Smooth muscle cell (in vitro differentiated cells): ENCODE data around the gene EIF2A. TPM values are rescaled to one million over a fixed set of nuclear protein-coding genes. Genes with fewer than 3 reads are reported as not detected.
"Not testable (repeated sequence)": the region's sequence is repeated elsewhere in the genome, so short reads cannot be mapped to it uniquely, and the experiment has no call there.

Experiments used
- DNase-seq: peaks from one replicate; lab custom pipeline; 2025; ENCODE audit not compliant: unreplicated experiment; lab: John Stamatoyannopoulos, UW
- H2AFZ ChIP-seq: fragments of 200-600 bp; sonication (generic); 2 replicates; pipeline ENCODE4 v1.6.0; 2016; ENCODE audit warnings: antibody characterized with exemption, low read depth, mild to moderate bottlenecking
- H3F3A ChIP-seq: fragments of 200-600 bp; sonication (generic); 2 replicates; pipeline ENCODE4 v1.6.0; 2017; ENCODE audit warnings: antibody characterized with exemption, low read depth
- H3K27ac ChIP-seq: fragments of 200-600 bp; sonication (generic); 2 replicates; pipeline ENCODE4 v1.5.1; 2016; ENCODE audit warnings: low read depth, mild to moderate bottlenecking
- H3K27me3 ChIP-seq: fragments of 200-600 bp; sonication (generic); 2 replicates; pipeline ENCODE4 v1.6.1; 2016; ENCODE audit warnings: low read depth, mild to moderate bottlenecking
- H3K36me3 ChIP-seq: fragments of 200-600 bp; sonication (generic); 2 replicates; pipeline ENCODE4 v1.5.1; 2016; ENCODE audit warnings: low read depth
- H3K4me1 ChIP-seq: fragments of 200-600 bp; sonication (generic); 2 replicates; pipeline ENCODE4 v1.5.1; 2016; ENCODE audit warnings: low read depth
- H3K4me2 ChIP-seq: fragments of 200-600 bp; sonication (generic); 2 replicates; pipeline ENCODE4 v1.6.0; 2016; ENCODE audit warnings: mild to moderate bottlenecking
- H3K4me3 ChIP-seq: fragments of 200-600 bp; sonication (generic); 2 replicates; pipeline ENCODE4 v1.5.1; 2016; ENCODE audit warnings: mild to moderate bottlenecking
- H3K79me2 ChIP-seq: fragments of 200-600 bp; sonication (generic); 2 replicates; pipeline ENCODE4 v1.6.0; 2016; ENCODE audit warnings: low read depth, mild to moderate bottlenecking
- H3K9ac ChIP-seq: fragments of 200-600 bp; sonication (generic); 2 replicates; pipeline ENCODE4 v1.6.0; 2016; ENCODE audit warnings: low read depth
- H3K9me3 ChIP-seq: fragments of 200-600 bp; sonication (generic); replicated peaks from 2 replicates; pipeline ENCODE4 v1.5.1; 2016; ENCODE audit warnings: low read depth
- H4K20me1 ChIP-seq: fragments of 200-600 bp; sonication (generic); 2 replicates; pipeline ENCODE4 v1.6.0; 2016; ENCODE audit warnings: low read depth
- CTCF ChIP-seq: fragments of 200-600 bp; sonication (generic); IDR thresholded peaks from 2 replicates; pipeline ENCODE4 v1.5.1; 2017; ENCODE audit warnings: borderline replicate concordance, mild to moderate bottlenecking, antibody characterized with exemption; ENCODE audit not compliant: insufficient read depth, poor library complexity, severe bottlenecking
- WGBS: methylation state at CpG from one replicate; pipeline ENCODE4 v1.1.7; 2016; ENCODE audit warnings: low lambda C conversion rate; 5-methylcytosine and 5-hydroxymethylcytosine counted together
- polyA plus RNA-seq: library from polyadenylated mRNA; unstranded; fragments of >200 nt; fragmentation: Nextera tagmentation; extraction: Ambion mirVana; gene quantifications from 2 replicates; pipeline ENCODE4 v1.2.1, GENCODE V29; 2016
- total RNA-seq: library from RNA; depleted of rRNA; stranded (reverse); fragments of >200 nt; gene quantifications from 2 replicates; pipeline ENCODE4 v1.2.3, GENCODE V29; 2014

Gene EIF2A
- 155 and 166 TPM in 2 replicates for total RNA-seq
- polyA plus RNA-seq, result 34.0 and 44.1 TPM in 2 replicates

DNA sequence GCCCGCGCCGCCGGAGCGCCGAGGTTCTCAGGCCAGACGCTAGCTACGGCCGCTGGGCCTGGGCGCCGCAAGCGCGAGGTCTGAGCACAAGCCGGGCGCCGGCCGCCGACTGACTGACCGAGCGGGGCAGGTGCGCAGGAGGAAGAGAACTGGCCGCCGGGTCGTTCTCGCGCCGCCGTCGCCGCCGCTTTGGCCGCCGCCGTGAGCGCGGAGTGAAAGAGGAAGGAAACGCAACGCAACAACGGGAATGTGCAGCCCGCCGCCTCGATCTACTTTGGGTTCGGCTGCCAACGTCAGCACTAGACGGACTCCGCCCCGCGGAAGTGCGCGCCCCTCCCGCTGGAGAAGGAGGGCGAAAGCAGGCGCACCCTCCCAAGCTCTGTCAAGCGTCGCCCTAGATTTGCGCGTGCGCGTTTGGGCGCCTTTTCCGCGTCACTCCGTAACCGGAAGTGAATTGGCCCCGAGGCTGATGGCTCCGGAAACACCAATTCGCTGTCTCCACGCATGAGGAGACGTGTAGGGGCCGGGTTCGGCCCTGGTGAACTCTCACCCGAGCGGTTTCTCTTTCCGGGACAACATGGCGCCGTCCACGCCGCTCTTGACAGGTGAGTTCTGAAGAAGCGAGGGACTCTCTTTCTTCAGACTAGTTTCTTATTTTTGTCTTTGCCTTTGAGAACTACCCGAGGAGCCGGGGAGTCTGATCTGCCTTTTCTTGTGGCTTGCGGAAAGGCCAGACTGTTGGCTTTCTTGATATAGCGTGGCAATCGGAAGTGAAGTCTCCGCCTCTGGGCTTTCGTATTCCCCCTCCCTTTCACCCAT lies at the start of gene EIF2A, which contains the start of gene SERP1:
Gene EIF2A, plus strand, starts transcription at position 562 of the 819 bp plus-strand sequence. Its CDS starts 16 bp downstream, at position 578.
Gene SERP1, minus strand, starts transcription at position 271 of the 819 bp plus-strand sequence. CDS start 361 bp downstream, outside the sequence.
- TF ChIP-seq CTCF, result no peak
- Histone ChIP-seq H2AFZ (peak within 1 kb of the TSS; percentile 93), H3K4me2 (peak within 1 kb of the TSS; percentile 91), H3K4me1 (peaks cover 18% of the 10 kb centered on the region), H3K36me3 (no peaks in the 10 kb centered on the region), H4K20me1 (peaks cover 54% of the 10 kb centered on the region), H3K79me2 (peaks cover 85% of the 10 kb centered on the region), H3K27ac (peak within 1 kb of the TSS; percentile 94), H3K9me3 (no peaks in the 10 kb centered on the region), H3F3A (peaks cover 6% of the 10 kb centered on the region), H3K27me3 (no peaks in the 10 kb centered on the region), H3K9ac (peak within 1 kb of the TSS; percentile 98), H3K4me3 (peak within 1 kb of the TSS; percentile 98)
- peak; percentile 91 for DNase-seq
- WGBS, result 1% methylated on average over 85 of the region's 86 CpGs

GRCh38 chr3:150497956-150498355 lies 48.6 kb upstream of the EIF2A start:
- WGBS, result 77% methylated on average over 2 of the region's 2 CpGs
- Histone ChIP-seq H3K9ac (no peak overlapping the region), H4K20me1 (no peaks in the 10 kb centered on the region), H2AFZ (no peak overlapping the region), H3K27ac (no peak overlapping the region), H3K36me3 (no peaks in the 10 kb centered on the region), H3K4me3 (no peak overlapping the region), H3K79me2 (no peaks in the 10 kb centered on the region), H3K4me2 (no peak overlapping the region), H3F3A (no peaks in the 10 kb centered on the region), H3K9me3 (no peaks in the 10 kb centered on the region), H3K4me1 (peaks cover 6% of the 10 kb centered on the region), H3K27me3 (no peaks in the 10 kb centered on the region)
- TF ChIP-seq CTCF, result no peak
- DNase-seq, result no peak

GRCh38 chr3:150500960-150501359 lies 45.6 kb upstream of the EIF2A start:
- not testable (repeated sequence) for H3K9me3 ChIP-seq, H2AFZ ChIP-seq, H3K4me2 ChIP-seq, H3F3A ChIP-seq, DNase-seq, H3K4me3 ChIP-seq, H3K27ac ChIP-seq, H3K36me3 ChIP-seq, H3K79me2 ChIP-seq, H3K27me3 ChIP-seq, H3K4me1 ChIP-seq, H3K9ac ChIP-seq, H4K20me1 ChIP-seq
- WGBS, result 100% methylated on average over 1 of the region's 1 CpG

- WGBS, result 90% methylated on average over 5 of the region's 5 CpGs
- no peak overlapping the region for H3K4me2 ChIP-seq
- no peak overlapping the region for H3K27ac ChIP-seq
- H3F3A ChIP-seq, result no peaks in the 10 kb centered on the region
- H3K4me1 ChIP-seq, result no peaks in the 10 kb centered on the region
- H3K27me3 ChIP-seq, result no peaks in the 10 kb centered on the region
- no peak overlapping the region for H3K9ac ChIP-seq
- H2AFZ ChIP-seq, result no peak overlapping the region
- H3K36me3 ChIP-seq, result no peaks in the 10 kb centered on the region
- TF ChIP-seq CTCF, result no peak
- no peak overlapping the region for H3K4me3 ChIP-seq
- DNase-seq, result no peak
- no peaks in the 10 kb centered on the region for H3K79me2 ChIP-seq
- H4K20me1 ChIP-seq, result no peaks in the 10 kb centered on the region
- H3K9me3 ChIP-seq, result no peaks in the 10 kb centered on the region
These were observed 43.0 kb upstream of the EIF2A start for GRCh38 chr3:150503402-150504099.
